Testis (tissue), 2 donors: ENCODE measurements around the gene ATF5.

Experiments
- POLR2A ChIP-seq: fragments of 450-650 bp; IDR thresholded peaks from one replicate; pipeline ENCODE4 v1.6.1; 2017; ENCODE audit warnings: antibody characterized with exemption, mild to moderate bottlenecking, moderate library complexity
- TF ChIP-seq, protein P1 (sequence below), 3 experiments: fragments of 450-650 bp in 2 of 3; fragments of 200-600 bp in 1 of 3; sonication (generic) in 1 of 3; IDR thresholded peaks; one replicate each; pipeline ENCODE4 v1.5.1; 2016 to 2019; ENCODE audit warnings: antibody characterized with exemption in 3 of 3, mild to moderate bottlenecking in 2 of 3, moderate library complexity in 1 of 3

- TF ChIP-seq, protein P1, sequence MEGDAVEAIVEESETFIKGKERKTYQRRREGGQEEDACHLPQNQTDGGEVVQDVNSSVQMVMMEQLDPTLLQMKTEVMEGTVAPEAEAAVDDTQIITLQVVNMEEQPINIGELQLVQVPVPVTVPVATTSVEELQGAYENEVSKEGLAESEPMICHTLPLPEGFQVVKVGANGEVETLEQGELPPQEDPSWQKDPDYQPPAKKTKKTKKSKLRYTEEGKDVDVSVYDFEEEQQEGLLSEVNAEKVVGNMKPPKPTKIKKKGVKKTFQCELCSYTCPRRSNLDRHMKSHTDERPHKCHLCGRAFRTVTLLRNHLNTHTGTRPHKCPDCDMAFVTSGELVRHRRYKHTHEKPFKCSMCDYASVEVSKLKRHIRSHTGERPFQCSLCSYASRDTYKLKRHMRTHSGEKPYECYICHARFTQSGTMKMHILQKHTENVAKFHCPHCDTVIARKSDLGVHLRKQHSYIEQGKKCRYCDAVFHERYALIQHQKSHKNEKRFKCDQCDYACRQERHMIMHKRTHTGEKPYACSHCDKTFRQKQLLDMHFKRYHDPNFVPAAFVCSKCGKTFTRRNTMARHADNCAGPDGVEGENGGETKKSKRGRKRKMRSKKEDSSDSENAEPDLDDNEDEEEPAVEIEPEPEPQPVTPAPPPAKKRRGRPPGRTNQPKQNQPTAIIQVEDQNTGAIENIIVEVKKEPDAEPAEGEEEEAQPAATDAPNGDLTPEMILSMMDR (IDR thresholded peaks at IDR 0.05): no peak
- no peak for TF ChIP-seq POLR2A
Measured at GRCh38 chr19:49912965-49913685, 15.9 kb upstream of the ATF5 start.
